GM21786 (cell line): ENCODE measurements around the gene PDE6B.
A peak's percentile ranks its signal among the peaks of the same experiment; 100 is the strongest.

ENCODE experiments used
- ATAC-seq: cut with Tn5 transposase; IDR thresholded peaks from one replicate; pipeline ENCODE4 v1.9.1; 2021; ENCODE audit not compliant: unreplicated experiment

The PDE6B gene

DNA sequence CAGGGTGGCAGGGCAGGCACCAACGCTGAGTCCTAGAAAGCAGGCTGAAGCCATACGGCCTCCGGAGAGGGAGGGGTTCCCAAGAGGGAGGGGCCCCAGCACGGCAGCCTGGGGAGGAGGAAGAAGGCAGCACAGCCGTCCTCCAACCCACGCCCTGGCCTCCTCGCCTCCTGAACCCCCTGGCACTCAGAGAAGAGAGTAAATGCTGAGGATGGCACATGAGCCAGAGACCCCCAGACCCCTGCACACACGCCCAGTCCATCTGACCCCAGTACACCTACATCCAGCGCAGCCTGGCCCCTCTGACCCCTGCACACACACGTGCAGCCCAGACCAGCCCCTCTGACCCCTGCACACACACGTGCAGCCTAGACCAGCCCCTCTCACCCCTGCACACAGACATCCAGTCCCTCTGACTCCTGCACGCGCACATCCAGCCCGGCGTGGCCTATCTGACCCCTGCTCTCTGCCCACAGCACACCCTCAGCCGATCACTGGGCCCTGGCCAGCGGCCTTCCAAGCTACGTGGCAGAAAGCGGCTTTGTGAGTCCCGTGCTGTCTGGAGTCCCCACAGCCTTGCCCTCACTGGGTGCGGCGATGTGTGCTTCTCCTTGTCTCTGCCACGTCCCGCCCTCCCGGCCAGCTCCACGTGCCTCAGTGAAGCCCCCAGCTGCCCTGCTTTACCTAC is 30.2 kb downstream of the PDE6B start:
- ATAC-seq, result no peak

DNA sequence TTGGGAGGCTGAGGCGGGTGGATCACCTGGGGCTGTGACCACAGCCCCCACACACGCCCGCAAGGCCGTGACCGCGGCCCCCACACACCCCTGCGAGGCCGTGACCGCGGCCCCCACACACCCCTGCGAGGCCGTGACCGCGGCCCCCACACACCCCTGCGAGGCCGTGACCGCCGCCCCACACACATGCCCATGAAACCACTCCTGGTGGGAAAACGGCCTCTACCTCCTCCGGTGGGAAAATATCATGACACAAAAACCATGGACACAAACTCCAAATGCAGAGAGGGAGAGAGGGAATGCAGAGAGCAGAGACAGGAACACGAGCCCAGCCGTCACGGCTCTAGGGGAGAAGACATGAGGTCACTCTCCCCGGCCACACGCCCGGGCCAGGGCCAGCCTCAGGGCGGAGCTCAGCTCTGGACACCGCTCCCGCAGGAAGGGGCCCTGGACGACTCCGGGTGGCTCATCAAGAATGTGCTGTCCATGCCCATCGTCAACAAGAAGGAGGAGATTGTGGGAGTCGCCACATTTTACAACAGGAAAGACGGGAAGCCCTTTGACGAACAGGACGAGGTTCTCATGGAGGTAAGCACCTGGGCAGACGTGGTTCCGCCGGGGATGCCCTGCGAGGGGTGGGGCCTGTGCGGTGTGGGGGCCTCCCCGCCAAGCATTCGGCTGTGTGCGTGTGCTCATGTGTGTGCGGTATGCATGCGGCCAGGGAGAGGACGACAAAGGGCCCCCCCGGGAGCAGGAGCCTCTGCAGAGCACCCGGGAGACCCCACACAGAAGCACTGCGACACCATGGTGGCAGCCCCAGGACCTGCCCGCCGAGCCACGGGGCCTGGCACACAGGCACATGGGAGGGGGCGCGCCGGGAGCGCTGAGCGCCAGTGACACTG is 31.3 kb downstream of the PDE6B start:
- no peak for ATAC-seq

DNA sequence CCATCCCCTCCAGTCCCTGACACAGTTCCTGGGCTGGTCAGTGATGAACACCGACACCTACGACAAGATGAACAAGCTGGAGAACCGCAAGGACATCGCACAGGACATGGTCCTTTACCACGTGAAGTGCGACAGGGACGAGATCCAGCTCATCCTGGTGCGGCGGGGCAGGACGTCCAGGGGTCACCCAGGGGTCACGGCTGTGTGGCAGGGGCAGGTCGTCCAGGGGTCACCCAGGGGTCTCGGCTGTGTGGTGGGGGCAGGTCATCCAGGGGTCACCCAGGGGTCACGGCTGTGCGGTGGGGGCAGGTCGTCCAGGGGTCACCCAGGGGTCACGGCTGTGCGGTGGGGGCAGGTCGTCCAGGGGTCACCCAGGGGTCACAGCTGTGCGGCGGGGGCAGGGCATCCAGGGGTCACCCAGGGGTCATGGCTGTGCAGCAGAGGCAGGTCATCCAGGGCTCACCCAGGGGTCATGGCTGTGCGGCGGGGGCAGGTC is 32.0 kb downstream of the PDE6B start:
- no peak for ATAC-seq

- ATAC-seq, result no peak
Measured at GRCh38 chr4:657834-658667, 32.7 kb downstream of the PDE6B start.

DNA sequence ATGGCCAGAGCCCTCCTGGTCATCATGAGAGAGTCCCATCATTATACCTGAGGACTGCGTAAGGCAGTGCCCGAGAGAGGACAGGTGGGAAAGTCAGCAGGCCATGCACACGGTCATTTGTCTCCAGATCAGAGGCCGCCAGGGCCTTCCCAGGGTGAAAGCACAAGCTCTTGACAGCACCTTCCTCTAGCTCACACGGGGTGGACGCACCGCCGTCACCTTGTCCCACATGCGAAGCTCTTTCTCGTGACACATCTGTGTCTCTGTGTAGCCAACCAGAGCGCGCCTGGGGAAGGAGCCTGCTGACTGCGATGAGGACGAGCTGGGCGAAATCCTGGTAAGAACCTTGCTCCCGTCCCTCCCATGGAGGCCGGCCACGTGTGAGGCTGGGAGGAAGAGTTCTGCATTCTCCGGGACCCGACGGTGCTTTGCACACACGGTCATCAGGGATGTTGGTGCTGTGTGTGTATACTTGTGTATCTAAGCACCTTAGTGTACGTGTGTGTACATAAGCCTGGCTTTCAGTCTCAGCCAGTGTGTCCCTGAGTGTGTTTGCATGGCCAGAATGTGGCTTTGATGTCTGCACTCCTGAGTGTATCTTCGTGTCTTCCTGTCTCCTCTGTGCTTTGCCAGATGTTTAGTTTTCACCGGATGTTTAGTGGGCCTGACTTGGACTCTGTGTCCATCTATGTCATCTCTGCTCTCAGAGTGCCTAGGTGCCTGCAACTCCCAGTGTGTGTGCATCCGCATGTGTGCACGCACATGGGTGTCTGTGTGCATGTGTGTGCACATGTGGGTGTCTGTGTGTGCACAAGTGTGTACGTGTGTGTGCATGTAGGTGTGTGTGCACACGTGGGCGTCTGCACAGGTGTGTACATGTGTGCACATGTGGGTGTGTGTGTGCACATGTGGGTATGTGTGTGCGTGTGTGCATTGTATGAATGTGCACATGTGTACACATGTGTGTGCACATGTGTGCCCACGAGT is 33.6 kb downstream of the PDE6B start:
- no peak for ATAC-seq

GRCh38 chr4:659851-660250 is 34.5 kb downstream of the PDE6B start:
- ATAC-seq, result no peak

DNA sequence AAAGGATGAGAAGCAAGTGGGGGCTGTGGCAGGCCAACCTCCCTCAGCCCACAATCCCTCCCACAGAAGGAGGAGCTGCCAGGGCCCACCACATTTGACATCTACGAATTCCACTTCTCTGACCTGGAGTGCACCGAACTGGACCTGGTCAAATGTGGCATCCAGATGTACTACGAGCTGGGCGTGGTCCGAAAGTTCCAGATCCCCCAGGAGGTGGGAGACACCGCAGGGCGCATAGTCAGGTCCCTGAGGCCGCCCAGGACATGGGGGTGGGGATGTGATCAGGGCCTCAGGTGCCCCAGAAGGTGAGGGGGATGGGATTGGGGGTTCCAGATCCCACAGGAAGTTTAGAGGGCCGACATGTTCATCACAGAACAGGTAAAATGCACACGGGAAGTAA is 35.0 kb downstream of the PDE6B start:
- no peak for ATAC-seq

DNA sequence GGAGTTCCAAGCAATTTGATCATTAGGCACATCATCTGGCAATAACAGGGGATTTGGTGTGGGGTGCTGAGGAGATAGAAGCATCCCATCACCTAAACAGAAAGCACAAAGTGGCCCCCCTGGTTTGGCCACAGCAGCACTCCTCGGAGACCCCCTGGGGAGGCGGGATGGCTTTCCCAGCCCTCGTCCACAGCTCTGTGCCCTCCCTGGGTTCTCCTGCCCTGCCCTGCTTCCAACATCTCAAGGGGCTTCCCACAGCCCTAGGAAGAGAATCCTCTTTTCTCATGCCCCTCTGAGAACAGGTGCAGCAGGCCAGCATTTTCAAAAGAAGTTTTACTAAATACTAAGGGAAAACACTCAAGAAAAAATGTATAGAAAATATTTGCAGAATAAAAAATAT is 35.9 kb downstream of the PDE6B start:
- ATAC-seq, result no peak

- no peak for ATAC-seq
Measured at GRCh38 chr4:661881-662761, 36.7 kb downstream of the PDE6B start.

- ATAC-seq, result no peak
Measured at GRCh38 chr4:663046-663437, 37.7 kb downstream of the PDE6B start.

DNA sequence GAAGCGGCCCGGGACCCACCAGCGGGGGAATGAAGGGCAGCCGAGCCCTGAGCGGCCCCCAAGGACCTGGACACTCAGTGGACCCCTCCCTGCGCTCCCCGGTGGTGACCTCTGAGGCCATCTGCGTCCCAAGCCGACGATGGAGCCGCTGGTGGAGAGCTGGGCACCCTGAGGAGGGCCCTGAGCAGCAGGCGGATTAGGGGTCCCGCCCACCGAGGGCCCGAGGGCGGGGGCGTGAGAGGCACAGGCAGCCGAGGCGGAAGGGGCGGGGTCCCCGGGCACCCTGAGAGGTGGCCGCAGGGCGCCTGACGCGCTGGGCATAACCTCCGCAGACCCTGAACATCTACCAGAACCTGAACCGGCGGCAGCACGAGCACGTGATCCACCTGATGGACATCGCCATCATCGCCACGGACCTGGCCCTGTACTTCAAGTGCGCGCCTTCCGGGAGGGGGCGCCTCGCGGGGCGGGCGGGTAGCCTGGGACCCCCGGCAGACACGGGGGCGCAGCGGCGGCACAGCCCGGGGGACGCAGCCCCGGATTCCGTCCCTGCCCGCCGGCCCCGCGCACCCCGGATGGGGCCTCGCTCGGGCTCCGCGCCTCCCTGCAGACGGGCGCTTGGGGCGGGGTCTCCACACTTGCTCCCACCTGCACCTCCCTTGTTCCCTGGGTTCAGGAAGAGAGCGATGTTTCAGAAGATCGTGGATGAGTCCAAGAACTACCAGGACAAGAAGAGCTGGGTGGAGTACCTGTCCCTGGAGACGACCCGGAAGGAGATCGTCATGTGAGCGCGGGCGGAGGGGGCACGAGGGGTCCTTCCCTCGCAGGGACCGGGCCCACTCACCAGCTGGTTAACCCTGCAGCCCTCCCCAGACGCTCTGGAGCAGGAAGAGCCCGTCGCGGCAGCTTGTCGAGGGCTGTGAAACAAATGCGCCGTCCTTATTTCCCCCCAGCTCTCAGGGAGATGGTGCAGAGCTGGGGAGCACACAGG is 38.4 kb downstream of the PDE6B start:
- peak; percentile 64 for ATAC-seq

DNA sequence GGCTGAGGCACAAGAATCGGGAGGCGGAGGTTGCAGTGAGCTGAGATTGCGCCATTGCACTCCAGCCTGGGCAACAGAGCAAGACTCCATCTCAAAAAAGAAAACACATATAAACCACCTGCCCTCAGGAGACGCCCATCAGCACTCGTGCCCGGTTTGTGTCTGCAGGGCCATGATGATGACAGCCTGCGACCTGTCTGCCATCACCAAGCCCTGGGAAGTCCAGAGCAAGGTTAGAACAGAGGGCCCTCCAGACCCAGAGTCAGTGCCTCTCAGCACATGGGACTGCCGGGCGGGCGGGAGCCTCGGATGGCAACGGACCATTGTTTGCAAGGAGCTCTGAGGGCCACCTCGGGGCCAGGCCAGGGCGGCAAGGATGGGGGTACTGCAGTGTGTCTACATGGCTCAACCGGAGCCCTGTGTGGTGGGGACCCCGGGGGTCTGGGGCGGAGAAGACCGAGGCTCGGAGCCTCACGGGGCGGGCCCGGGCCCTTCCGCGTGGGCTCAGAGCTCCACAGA is 39.4 kb downstream of the PDE6B start:
- no peak for ATAC-seq

DNA sequence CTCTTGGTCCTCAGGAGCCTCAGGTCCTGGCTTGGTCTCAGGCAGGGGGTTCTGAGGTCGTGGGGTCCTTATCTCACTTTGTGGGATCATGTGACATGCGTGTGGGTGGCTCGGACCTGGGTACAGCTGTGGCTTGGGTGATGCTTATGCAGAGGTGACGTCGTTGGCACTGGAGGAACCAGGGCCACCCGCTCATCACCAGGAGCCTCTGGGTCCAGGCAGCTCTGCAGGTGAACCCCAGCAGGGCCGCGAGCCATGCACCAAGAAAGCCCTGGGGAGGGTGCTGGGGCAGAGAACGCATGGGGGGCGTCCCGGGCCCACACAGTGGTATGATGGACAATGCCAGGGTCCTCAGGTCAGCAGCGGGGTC is 40.0 kb downstream of the PDE6B start:
- no peak for ATAC-seq

DNA sequence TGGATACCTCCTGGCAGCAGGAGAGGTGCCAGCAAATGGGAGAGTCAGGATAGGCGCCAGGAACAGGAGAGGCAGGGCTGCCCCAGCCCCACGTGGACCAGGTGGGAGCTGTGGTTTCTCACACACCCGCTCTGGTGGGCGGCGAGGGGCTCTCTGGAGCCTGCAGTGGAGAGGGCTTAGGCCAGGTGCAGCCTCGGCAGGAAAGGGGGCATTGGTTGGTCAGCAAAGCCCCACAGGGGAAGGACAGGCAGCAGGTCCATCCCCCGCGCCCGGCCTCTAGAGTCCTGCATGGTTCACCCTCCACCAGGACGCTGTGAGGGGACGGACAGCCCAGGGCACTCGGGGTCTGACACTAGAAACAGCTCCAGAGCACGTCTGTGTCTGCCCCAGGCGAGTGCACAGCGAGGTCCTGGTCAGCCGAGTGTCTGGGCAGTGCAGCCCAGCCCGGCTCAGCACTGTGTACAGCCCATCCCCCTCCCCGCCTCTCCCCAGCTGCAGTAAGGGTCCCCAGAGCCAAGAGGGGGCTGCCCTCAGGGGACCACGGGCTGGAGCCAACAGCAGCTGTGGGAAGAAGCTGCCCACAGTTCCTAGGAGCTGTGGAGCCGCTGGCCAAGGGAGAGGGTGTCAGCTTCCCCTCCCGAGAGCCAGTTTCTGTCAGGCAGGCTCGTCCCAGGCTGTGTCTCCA is 40.5 kb downstream of the PDE6B start:
- no peak for ATAC-seq

GRCh38 chr4:666436-666810 is 41.0 kb downstream of the PDE6B start:
- no peak for ATAC-seq

DNA sequence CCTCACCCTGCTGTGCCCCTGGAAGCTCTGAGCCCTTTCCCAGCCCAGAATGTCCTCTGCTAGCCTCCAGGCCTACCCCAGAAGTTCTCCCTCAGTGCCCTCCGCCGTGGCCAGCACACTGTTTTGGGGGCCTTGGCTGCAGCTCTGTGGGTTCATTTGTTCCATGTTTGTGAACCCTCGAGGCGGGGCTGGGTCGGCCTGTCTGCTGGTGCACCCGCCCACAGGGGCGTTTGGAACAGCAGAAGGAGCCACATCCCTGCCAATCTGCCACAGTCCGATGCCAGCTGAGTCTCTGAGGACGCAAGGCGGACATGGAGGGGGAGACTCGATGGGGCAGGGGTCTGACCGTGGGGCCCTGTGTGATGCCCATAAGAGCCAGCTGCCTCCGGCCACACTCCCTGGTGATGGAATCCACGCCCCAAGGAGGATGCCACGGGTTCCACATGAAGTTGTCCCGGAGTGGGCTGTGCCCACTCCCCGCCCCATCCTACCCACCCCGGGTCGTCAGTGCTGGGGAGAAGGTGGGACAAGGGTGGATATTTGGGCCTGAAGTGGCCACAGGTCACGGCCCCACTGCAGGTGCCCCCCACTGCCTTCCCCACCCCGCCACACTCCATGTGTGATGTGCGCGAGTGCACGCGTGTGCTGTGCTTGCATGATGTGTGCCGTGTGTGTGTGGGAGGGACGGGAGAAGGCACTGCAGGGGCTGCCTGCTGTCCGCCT is 41.6 kb downstream of the PDE6B start:
- ATAC-seq, result no peak

- no peak for ATAC-seq
Measured at GRCh38 chr4:667545-667925, 42.2 kb downstream of the PDE6B start.
